HEK293 (cell line): ENCODE measurements around the gene DDX50.
A peak's percentile ranks its signal among the peaks of the same experiment; 100 is the strongest.

Experiments used
- CTCF ChIA-PET: fragments of 350-600 bp; formaldehyde crosslinking; extraction: SDS; loops from one replicate; lab custom pipeline; 2021; ENCODE audit warnings: antibody characterized with exemption; lab: Yijun Ruan, JAX
- POLR2A ChIA-PET: fragments of 300-600 bp; formaldehyde crosslinking; extraction: SDS; loops from one replicate; lab custom pipeline; 2020; ENCODE audit warnings: antibody characterized with exemption, inconsistent platforms; lab: Yijun Ruan, JAX
- H3K27ac ChIP-seq: fragments of 200-500 bp; sonication (Bioruptor generic); 2 replicates; pipeline ENCODE4 v1.5.1; 2014; ENCODE audit warnings: low read depth, low read length, control low read depth, inconsistent platforms; ENCODE audit errors: extremely low read depth
- H3K36me3 ChIP-seq, 2 experiments: fragments of 200-500 bp in 1 of 2; sonication (Bioruptor generic) in 1 of 2; 1 replicate in 1 of 2; 2 replicates in 1 of 2; pipeline ENCODE4 v1.5.1; 2014 to 2017; ENCODE audit warnings: inconsistent platforms in 2 of 2, low read length in 2 of 2; ENCODE audit not compliant: control insufficient read depth in 2 of 2, insufficient read depth in 1 of 2
- H3K4me1 ChIP-seq: fragments of 200-500 bp; sonication (Bioruptor generic); 2 replicates; pipeline ENCODE4 v1.5.1; 2014; ENCODE audit warnings: mild to moderate bottlenecking, low read length, inconsistent platforms; ENCODE audit not compliant: control insufficient read depth, insufficient read depth
- H3K4me3 ChIP-seq: 2 replicates; pipeline ENCODE4 v1.5.1; 2011; ENCODE audit warnings: low read depth, mild to moderate bottlenecking, control low read depth, low read length, moderate library complexity
- H3K9me3 ChIP-seq: fragments of 200-500 bp; sonication (Bioruptor generic); 2 replicates; pipeline ENCODE4 v1.5.1; 2014; ENCODE audit warnings: low read depth, low read length, inconsistent platforms; ENCODE audit not compliant: control insufficient read depth, insufficient read depth
- GFI1B ChIP-seq: fragments of 450-650 bp; formaldehyde crosslinking; IDR thresholded peaks from 2 replicates; pipeline ENCODE4 v1.5.1; 2016; ENCODE audit warnings: missing biosample characterization, missing genetic modification characterization
- HOXC10 ChIP-seq: sonication (generic); formaldehyde crosslinking; IDR thresholded peaks from 2 replicates; pipeline ENCODE4 v1.8.1; 2023; ENCODE audit warnings: mild to moderate bottlenecking, missing genetic modification reagents
- KLF8 ChIP-seq: fragments of 450-650 bp; formaldehyde crosslinking; IDR thresholded peaks from 2 replicates; pipeline ENCODE4 v1.5.1; 2016; ENCODE audit warnings: missing biosample characterization, missing genetic modification characterization
- OSR2 ChIP-seq: fragments of 450-650 bp; formaldehyde crosslinking; IDR thresholded peaks from 2 replicates; pipeline ENCODE4 v1.5.1; 2016; ENCODE audit warnings: missing biosample characterization, missing genetic modification characterization
- OVOL3 ChIP-seq: fragments of 450-650 bp; formaldehyde crosslinking; IDR thresholded peaks from 2 replicates; pipeline ENCODE4 v1.5.1; 2016; ENCODE audit warnings: missing biosample characterization, missing genetic modification characterization
- REST ChIP-seq: fragments of 450-650 bp; formaldehyde crosslinking; IDR thresholded peaks from 2 replicates; pipeline ENCODE4 v1.5.1; 2016; ENCODE audit warnings: missing biosample characterization, missing genetic modification characterization
- YY2 ChIP-seq: fragments of 450-650 bp; formaldehyde crosslinking; IDR thresholded peaks from 2 replicates; pipeline ENCODE4 v1.5.1; 2016; ENCODE audit warnings: missing biosample characterization, missing genetic modification characterization
- ZBTB20 ChIP-seq: fragments of 450-650 bp; formaldehyde crosslinking; IDR thresholded peaks from 2 replicates; pipeline ENCODE4 v1.5.1; 2016; ENCODE audit warnings: missing biosample characterization, missing genetic modification characterization
- ZNF184 ChIP-seq: fragments of 450-650 bp; IDR thresholded peaks from 2 replicates; pipeline ENCODE4 v1.5.1; 2018; ENCODE audit warnings: missing biosample characterization, mild to moderate bottlenecking, missing genetic modification characterization
- ZNF280D ChIP-seq: fragments of 450-650 bp; formaldehyde crosslinking; IDR thresholded peaks from 2 replicates; pipeline ENCODE4 v1.5.1; 2016; ENCODE audit warnings: missing biosample characterization, missing genetic modification characterization
- ZNF311 ChIP-seq: fragments of 450-650 bp; formaldehyde crosslinking; IDR thresholded peaks from 2 replicates; pipeline ENCODE4 v1.5.1; 2017; ENCODE audit warnings: missing biosample characterization, missing genetic modification characterization, borderline replicate concordance
- ZNF335 ChIP-seq: fragments of 450-650 bp; formaldehyde crosslinking; conservative IDR thresholded peaks from 2 replicates; pipeline ENCODE4 v1.5.1; 2016; ENCODE audit warnings: missing biosample characterization, missing genetic modification characterization
- ZNF423 ChIP-seq: fragments of 450-650 bp; formaldehyde crosslinking; IDR thresholded peaks from 2 replicates; pipeline ENCODE4 v1.5.1; 2016; ENCODE audit warnings: missing biosample characterization, missing genetic modification characterization
- ZNF488 ChIP-seq: fragments of 450-650 bp; formaldehyde crosslinking; IDR thresholded peaks from 2 replicates; pipeline ENCODE4 v1.5.1; 2016; ENCODE audit warnings: missing biosample characterization, missing genetic modification characterization
- ZNF561 ChIP-seq: fragments of 450-650 bp; IDR thresholded peaks from 2 replicates; pipeline ENCODE4 v1.5.1; 2018; ENCODE audit warnings: missing biosample characterization, missing genetic modification characterization, borderline replicate concordance
- ZNF571 ChIP-seq: fragments of 450-650 bp; formaldehyde crosslinking; IDR thresholded peaks from 2 replicates; pipeline ENCODE4 v1.5.0; 2017; ENCODE audit warnings: missing biosample characterization, missing genetic modification characterization
- ZNF707 ChIP-seq: fragments of 450-650 bp; formaldehyde crosslinking; IDR thresholded peaks from 2 replicates; pipeline ENCODE4 v1.5.1; 2016; ENCODE audit warnings: missing biosample characterization, missing genetic modification characterization
- TF ChIP-seq, protein P1 (sequence below): fragments of 450-650 bp; formaldehyde crosslinking; IDR thresholded peaks from 2 replicates; pipeline ENCODE4 v1.5.1; 2016; ENCODE audit warnings: missing biosample characterization, missing genetic modification characterization
- TF ChIP-seq, protein P2 (sequence below): fragments of 450-650 bp; formaldehyde crosslinking; IDR thresholded peaks from 2 replicates; pipeline ENCODE4 v1.5.1; 2016; ENCODE audit warnings: missing biosample characterization, missing genetic modification characterization, borderline replicate concordance
- TF ChIP-seq, protein P3 (sequence below): fragments of 450-650 bp; formaldehyde crosslinking; IDR thresholded peaks from 2 replicates; pipeline ENCODE4 v1.5.1; 2017; ENCODE audit warnings: missing biosample characterization, missing genetic modification characterization

Gene DDX50

GRCh38 chr10:68871105-68871711 is 29.9 kb upstream of the DDX50 start (continued):
- TF ChIP-seq REST (tag by site-specific recombination) (peak; percentile 47; the same call in 1 of the 2 replicates), KLF8 (peak; percentile 51), ZNF423 (tag by site-specific recombination) (peak; percentile 34; the same call in 1 of the 2 replicates)

DNA sequence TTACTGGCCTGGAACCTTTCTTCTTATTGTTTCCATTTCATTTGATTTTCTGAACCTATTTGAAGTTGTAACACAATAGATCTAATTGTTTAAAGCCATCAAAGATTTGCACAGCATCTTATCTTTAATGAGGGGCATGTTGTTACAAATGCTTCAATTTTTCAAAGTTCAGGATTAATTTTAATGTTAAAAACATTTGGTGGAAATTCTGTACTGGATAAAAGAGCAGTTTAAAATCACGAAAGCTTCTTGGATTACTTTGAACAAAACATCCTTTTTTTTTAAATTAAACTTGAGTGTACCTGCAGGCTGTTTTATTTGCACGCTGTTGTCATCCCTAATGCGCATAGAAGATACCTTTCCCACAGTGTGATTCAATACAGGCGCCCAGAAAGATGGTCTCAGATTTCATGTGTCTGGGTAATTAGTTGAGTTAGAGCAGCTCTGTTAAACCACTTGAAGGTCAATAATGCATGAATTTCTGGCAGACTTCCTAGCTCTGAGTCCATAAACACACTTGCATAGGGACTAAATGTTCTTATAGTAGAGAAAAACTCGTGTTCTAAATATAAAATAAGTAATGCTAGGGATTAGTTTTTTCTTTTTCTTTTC is 29.3 kb upstream of the DDX50 start:
- Histone ChIP-seq H3K4me1 (peaks cover 21% of the 10 kb centered on the region), H3K9me3 (no peaks in the 10 kb centered on the region), H3K27ac (peak overlapping the region; percentile 43), H3K36me3 (no peaks in the 10 kb centered on the region), H3K4me3 (no peak overlapping the region)
- ChIA-PET CTCF (no interaction called here), POLR2A (interaction anchor here (0.7 to 1.8 kb wide), 6 partner anchors 12 to 1355 kb away, joined by 3 to 7 read pairs (median 4); partner anchors contain the start of genes DDX50 and STOX1)
- TF ChIP-seq, protein P1, sequence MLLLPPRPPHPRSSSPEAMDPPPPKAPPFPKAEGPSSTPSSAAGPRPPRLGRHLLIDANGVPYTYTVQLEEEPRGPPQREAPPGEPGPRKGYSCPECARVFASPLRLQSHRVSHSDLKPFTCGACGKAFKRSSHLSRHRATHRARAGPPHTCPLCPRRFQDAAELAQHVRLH (tag by site-specific recombination): peak; percentile 59; the same call in 1 of the 2 replicates
- TF ChIP-seq OSR2 (peak; percentile 94), ZNF311 (tag by site-specific recombination) (no peak), GFI1B (tag by site-specific recombination) (peak; percentile 89), ZNF488 (tag by site-specific recombination) (no peak), ZNF184 (tag by site-specific recombination) (peak; percentile 82), ZNF280D (no peak), ZBTB20 (peak; percentile 26; the same call in 1 of the 2 replicates), OVOL3 (peak; percentile 87), ZNF335 (tag by site-specific recombination) (peak; percentile 33), HOXC10 (no peak), ZNF561 (tag by site-specific recombination) (peak; percentile 77; the same call in 1 of the 2 replicates), YY2 (no peak), ZNF707 (tag by site-specific recombination) (no peak), ZNF571 (tag by site-specific recombination) (no peak)
- TF ChIP-seq, protein P2, sequence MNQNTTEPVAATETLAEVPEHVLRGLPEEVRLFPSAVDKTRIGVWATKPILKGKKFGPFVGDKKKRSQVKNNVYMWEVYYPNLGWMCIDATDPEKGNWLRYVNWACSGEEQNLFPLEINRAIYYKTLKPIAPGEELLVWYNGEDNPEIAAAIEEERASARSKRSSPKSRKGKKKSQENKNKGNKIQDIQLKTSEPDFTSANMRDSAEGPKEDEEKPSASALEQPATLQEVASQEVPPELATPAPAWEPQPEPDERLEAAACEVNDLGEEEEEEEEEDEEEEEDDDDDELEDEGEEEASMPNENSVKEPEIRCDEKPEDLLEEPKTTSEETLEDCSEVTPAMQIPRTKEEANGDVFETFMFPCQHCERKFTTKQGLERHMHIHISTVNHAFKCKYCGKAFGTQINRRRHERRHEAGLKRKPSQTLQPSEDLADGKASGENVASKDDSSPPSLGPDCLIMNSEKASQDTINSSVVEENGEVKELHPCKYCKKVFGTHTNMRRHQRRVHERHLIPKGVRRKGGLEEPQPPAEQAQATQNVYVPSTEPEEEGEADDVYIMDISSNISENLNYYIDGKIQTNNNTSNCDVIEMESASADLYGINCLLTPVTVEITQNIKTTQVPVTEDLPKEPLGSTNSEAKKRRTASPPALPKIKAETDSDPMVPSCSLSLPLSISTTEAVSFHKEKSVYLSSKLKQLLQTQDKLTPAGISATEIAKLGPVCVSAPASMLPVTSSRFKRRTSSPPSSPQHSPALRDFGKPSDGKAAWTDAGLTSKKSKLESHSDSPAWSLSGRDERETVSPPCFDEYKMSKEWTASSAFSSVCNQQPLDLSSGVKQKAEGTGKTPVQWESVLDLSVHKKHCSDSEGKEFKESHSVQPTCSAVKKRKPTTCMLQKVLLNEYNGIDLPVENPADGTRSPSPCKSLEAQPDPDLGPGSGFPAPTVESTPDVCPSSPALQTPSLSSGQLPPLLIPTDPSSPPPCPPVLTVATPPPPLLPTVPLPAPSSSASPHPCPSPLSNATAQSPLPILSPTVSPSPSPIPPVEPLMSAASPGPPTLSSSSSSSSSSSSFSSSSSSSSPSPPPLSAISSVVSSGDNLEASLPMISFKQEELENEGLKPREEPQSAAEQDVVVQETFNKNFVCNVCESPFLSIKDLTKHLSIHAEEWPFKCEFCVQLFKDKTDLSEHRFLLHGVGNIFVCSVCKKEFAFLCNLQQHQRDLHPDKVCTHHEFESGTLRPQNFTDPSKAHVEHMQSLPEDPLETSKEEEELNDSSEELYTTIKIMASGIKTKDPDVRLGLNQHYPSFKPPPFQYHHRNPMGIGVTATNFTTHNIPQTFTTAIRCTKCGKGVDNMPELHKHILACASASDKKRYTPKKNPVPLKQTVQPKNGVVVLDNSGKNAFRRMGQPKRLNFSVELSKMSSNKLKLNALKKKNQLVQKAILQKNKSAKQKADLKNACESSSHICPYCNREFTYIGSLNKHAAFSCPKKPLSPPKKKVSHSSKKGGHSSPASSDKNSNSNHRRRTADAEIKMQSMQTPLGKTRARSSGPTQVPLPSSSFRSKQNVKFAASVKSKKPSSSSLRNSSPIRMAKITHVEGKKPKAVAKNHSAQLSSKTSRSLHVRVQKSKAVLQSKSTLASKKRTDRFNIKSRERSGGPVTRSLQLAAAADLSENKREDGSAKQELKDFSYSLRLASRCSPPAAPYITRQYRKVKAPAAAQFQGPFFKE (tag by site-specific recombination): no peak
- TF ChIP-seq, protein P3, sequence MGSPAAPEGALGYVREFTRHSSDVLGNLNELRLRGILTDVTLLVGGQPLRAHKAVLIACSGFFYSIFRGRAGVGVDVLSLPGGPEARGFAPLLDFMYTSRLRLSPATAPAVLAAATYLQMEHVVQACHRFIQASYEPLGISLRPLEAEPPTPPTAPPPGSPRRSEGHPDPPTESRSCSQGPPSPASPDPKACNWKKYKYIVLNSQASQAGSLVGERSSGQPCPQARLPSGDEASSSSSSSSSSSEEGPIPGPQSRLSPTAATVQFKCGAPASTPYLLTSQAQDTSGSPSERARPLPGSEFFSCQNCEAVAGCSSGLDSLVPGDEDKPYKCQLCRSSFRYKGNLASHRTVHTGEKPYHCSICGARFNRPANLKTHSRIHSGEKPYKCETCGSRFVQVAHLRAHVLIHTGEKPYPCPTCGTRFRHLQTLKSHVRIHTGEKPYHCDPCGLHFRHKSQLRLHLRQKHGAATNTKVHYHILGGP (tag by site-specific recombination): no peak
